Tibial nerve (tissue), 4 donors: Measurements from ENCODE around the gene ATXN10. TPM values are rescaled to one million over a fixed set of nuclear protein-coding genes. Genes with fewer than 3 reads are reported as not detected.

Source experiments
- DNase-seq, 2 donors: peaks; one replicate each; pipeline ENCODE4 v3.0.0-alpha.2; 2019; ENCODE audit warnings: low spot score in 2 of 2
- H3K27ac ChIP-seq, 4 donors: fragments of 200-600 bp; sonication (generic) in 3 of 4; one replicate each; pipeline ENCODE4 v1.5.1; 2017 to 2019; ENCODE audit warnings: mild to moderate bottlenecking in 1 of 4
- H3K27me3 ChIP-seq, 2 donors: fragments of 200-600 bp; sonication (generic) in 1 of 2; one replicate each; pipeline versions ENCODE4 v1.5.1 to v1.6.0; 2017 to 2019
- H3K36me3 ChIP-seq, 3 donors: fragments of 200-600 bp; sonication (generic); one replicate each; pipeline ENCODE4 v1.5.1; 2018 to 2019
- H3K4me1 ChIP-seq, 4 donors: fragments of 200-600 bp; sonication (generic) in 3 of 4; one replicate each; pipeline ENCODE4 v1.5.1; 2017 to 2019
- H3K4me3 ChIP-seq, 4 donors: fragments of 200-600 bp; sonication (generic) in 3 of 4; one replicate each; pipeline ENCODE4 v1.5.1; 2017 to 2019; ENCODE audit warnings: mild to moderate bottlenecking in 1 of 4, moderate library complexity in 1 of 4
- H3K9me3 ChIP-seq, 4 donors: fragments of 200-600 bp; sonication (generic) in 3 of 4; one replicate each; pipeline ENCODE4 v1.5.1; 2017 to 2019
- EP300 ChIP-seq, 2 donors: sonication (generic); formaldehyde crosslinking; IDR thresholded peaks; one replicate each; pipeline ENCODE4 v1.6.1; 2017; ENCODE audit warnings: antibody characterized with exemption in 2 of 2, mild to moderate bottlenecking in 1 of 2
- POLR2A ChIP-seq, 2 donors: fragments of 450-650 bp; IDR thresholded peaks; one replicate each; pipeline ENCODE4 v1.6.1; 2017; ENCODE audit warnings: antibody characterized with exemption in 2 of 2, mild to moderate bottlenecking in 2 of 2, moderate library complexity in 2 of 2
- WGBS, 2 donors: methylation state at CpG; one replicate each; pipeline ENCODE4 v1.1.5; 2018; 5-methylcytosine and 5-hydroxymethylcytosine counted together
- total RNA-seq, 4 donors: library from RNA; depleted of rRNA; stranded (reverse); fragments of >200 nt; gene quantifications; one replicate each; pipeline ENCODE4 v1.1.0, GENCODE V29; 2016
- TF ChIP-seq, protein P1 (sequence below), 5 experiments: fragments of 200-600 bp in 3 of 5; fragments of 450-650 bp in 2 of 5; sonication (generic) in 3 of 5; IDR thresholded peaks; one replicate each; pipeline ENCODE4 v1.5.1; 2016 to 2019; ENCODE audit warnings: antibody characterized with exemption in 5 of 5, mild to moderate bottlenecking in 3 of 5, moderate library complexity in 2 of 5

ATXN10 gene
- total RNA-seq, 4 donors from 2014 or later, result 163 to 197 (median 178) TPM

GRCh38 chr22:45783690-45784089 lies 112.1 kb downstream of the ATXN10 start:
- Histone ChIP-seq H3K4me1 (peaks cover 0 to 42% (median 4%) of the 10 kb centered on the region in 4 donors), H3K4me3 (no peak overlapping the region), H3K36me3 (peaks cover 0 to 6% (median 0%) of the 10 kb centered on the region in 3 donors), H3K27ac (no peak overlapping the region), H3K27me3 (no peaks in the 10 kb centered on the region), H3K9me3 (no peaks in the 10 kb centered on the region)
- WGBS, 2 donors, result 88 to 89% methylated on average over 6 of the region's 6 CpGs
- DNase-seq, result no peak
- TF ChIP-seq, protein P1, sequence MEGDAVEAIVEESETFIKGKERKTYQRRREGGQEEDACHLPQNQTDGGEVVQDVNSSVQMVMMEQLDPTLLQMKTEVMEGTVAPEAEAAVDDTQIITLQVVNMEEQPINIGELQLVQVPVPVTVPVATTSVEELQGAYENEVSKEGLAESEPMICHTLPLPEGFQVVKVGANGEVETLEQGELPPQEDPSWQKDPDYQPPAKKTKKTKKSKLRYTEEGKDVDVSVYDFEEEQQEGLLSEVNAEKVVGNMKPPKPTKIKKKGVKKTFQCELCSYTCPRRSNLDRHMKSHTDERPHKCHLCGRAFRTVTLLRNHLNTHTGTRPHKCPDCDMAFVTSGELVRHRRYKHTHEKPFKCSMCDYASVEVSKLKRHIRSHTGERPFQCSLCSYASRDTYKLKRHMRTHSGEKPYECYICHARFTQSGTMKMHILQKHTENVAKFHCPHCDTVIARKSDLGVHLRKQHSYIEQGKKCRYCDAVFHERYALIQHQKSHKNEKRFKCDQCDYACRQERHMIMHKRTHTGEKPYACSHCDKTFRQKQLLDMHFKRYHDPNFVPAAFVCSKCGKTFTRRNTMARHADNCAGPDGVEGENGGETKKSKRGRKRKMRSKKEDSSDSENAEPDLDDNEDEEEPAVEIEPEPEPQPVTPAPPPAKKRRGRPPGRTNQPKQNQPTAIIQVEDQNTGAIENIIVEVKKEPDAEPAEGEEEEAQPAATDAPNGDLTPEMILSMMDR (IDR thresholded peaks at IDR 0.05), result no peak
- TF ChIP-seq EP300 (IDR thresholded peaks at IDR 0.05), result no peak
- no peak for TF ChIP-seq POLR2A (IDR thresholded peaks at IDR 0.05)

DNA sequence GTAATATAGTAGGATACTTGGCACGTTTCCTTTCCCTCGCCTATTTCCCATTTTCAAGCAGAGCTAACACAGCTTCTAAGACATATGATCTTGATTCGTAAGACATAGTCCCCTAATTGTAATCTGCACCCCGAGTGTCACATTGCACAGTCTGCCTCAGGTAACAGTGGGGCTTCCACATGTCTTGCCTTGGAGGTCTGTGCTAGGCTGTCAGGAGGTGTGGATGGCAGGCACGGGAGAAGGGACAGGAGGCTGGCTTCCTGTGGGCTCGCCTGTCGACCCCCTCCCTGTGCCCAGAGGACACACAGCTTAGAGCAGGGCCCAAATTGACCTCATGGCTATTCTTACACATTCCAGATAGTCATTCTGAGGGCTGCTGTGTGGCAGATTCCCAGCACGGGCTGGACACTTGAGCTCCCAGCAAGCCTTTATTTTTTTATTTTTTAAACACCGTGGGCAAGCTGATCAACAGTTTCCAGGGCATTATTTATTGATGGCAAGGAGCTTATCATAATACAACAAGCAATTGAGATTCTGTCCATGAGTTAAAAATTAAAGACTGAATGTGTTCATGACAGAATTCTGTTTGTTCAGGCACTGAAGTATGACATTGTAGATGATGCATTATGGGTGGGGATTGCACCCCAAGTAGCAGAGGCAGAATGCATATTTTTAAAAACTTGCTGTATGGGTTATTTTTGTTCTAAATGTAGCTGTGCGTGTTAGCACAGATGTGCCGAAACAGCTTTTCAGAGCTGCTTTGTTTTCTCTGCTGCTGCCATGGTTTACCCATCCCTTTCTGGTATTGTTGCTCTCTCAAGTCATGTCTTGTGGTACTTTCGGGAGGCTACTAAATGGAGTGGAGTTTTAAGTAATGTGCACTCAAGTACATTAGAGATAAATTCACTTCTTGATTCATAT lies 113.0 kb downstream of the ATXN10 start:
- Histone ChIP-seq H3K27ac (no peak overlapping the region), H3K4me1 (peaks cover 0 to 45% (median 4%) of the 10 kb centered on the region in 4 donors), H3K36me3 (no peaks in the 10 kb centered on the region), H3K4me3 (no peak overlapping the region), H3K9me3 (no peaks in the 10 kb centered on the region), H3K27me3 (no peaks in the 10 kb centered on the region)
- 62 to 67% methylated on average over 12 of the region's 12 CpGs for WGBS, 2 donors
- no peak for TF ChIP-seq EP300 (IDR thresholded peaks at IDR 0.05)
- no peak for TF ChIP-seq POLR2A (IDR thresholded peaks at IDR 0.05)
- TF ChIP-seq, protein P1 (IDR thresholded peaks at IDR 0.05), result no peak
- no peak for DNase-seq

- peaks cover 0 to 50% (median 4%) of the 10 kb centered on the region in 4 donors for H3K4me1 ChIP-seq
- no peak for TF ChIP-seq EP300 (IDR thresholded peaks at IDR 0.05)
- TF ChIP-seq, protein P1 (IDR thresholded peaks at IDR 0.05), result no peak
- TF ChIP-seq POLR2A (IDR thresholded peaks at IDR 0.05), result no peak
- 87 to 88% methylated on average over 8 of the region's 8 CpGs for WGBS, 2 donors
- no peaks in the 10 kb centered on the region for H3K36me3 ChIP-seq
- H3K27ac ChIP-seq, result no peak overlapping the region
- DNase-seq, result no peak
- H3K9me3 ChIP-seq, result no peaks in the 10 kb centered on the region
- no peak overlapping the region for H3K4me3 ChIP-seq
- H3K27me3 ChIP-seq, result no peaks in the 10 kb centered on the region
These were observed 113.8 kb downstream of the ATXN10 start for GRCh38 chr22:45785458-45785857.

- Histone ChIP-seq H3K4me1 (peaks cover 0 to 48% (median 4%) of the 10 kb centered on the region in 4 donors), H3K27me3 (no peaks in the 10 kb centered on the region), H3K36me3 (no peaks in the 10 kb centered on the region), H3K9me3 (no peaks in the 10 kb centered on the region), H3K4me3 (no peak overlapping the region), H3K27ac (no peak overlapping the region)
- 56 to 61% methylated on average over 2 of the region's 2 CpGs for WGBS, 2 donors
- no peak for TF ChIP-seq POLR2A (IDR thresholded peaks at IDR 0.05)
- TF ChIP-seq EP300 (IDR thresholded peaks at IDR 0.05), result no peak
- TF ChIP-seq, protein P1 (IDR thresholded peaks at IDR 0.05), result no peak
- no peak for DNase-seq
These were observed 115.1 kb downstream of the ATXN10 start for GRCh38 chr22:45786726-45787125.

DNA sequence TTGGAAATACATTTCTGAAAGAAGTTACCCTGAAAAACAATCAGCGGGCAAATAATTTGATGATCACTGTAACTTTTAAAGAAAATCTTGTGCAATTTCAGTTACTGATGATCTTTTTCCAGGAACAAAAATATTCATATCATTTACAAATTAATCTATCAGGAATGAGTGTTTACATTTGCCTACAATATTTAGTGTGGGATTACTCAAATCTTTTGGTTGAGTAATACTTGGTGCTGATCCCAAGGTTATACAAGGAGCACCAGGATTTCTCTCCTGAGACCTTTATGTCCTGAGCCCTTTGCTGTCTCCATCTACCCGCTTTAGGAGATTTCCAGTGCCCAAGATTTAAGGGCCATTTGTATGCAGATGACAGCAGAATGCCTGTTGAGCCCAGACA lies 116.1 kb downstream of the ATXN10 start:
- Histone ChIP-seq H3K36me3 (peaks cover 0 to 5% (median 0%) of the 10 kb centered on the region in 3 donors), H3K9me3 (no peaks in the 10 kb centered on the region), H3K4me3 (no peak overlapping the region), H3K4me1 (peaks cover 0 to 40% (median 4%) of the 10 kb centered on the region in 4 donors), H3K27me3 (no peaks in the 10 kb centered on the region), H3K27ac (no peak overlapping the region)
- no peak for DNase-seq
- 95 to 97% methylated on average over 2 of the region's 2 CpGs for WGBS, 2 donors
- TF ChIP-seq POLR2A (IDR thresholded peaks at IDR 0.05) (no peak), EP300 (IDR thresholded peaks at IDR 0.05) (no peak)
- TF ChIP-seq, protein P1 (IDR thresholded peaks at IDR 0.05), result no peak
